Measurements from ENCODE around the gene B4GALNT3.

The B4GALNT3 gene

DNA sequence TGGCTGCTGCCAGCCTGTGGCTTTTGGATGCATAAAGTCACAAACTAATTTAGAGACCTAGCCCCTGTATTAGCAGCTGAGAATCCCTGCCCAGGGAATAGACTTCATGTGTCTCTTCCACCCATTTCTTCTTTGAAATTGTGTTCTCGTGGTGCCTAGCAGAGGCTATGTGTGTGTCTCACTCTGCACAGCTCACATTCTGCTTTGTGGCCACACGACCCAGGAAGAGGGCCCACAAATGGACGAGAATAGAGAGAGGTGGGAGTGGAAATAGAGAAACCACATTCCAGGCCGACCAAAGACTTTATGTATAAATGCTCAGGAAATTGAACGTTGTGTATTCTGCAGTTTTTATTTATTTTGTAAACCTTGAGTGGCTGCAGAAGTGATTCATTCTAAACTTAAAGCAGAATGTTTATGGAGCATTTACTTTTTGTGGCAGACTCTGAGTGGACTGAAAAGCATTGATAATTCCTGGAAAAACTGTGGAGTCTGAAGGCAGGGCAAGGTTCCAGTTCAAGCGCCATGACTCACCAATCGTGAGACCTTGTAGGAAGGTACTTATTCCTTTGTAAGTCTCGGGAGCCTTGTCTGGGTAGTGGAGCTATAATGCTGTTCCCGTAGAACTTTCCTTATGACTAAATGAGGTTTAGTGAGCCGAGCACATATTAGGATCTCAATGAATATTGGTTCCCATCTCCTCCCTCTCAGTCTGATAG, 9.1 kb downstream of the B4GALNT3 start:
- DNase-seq = no peak

- DNase-seq = no peak
These were observed 10.4 kb downstream of the B4GALNT3 start for GRCh38 chr12:470133-470532.

DNA sequence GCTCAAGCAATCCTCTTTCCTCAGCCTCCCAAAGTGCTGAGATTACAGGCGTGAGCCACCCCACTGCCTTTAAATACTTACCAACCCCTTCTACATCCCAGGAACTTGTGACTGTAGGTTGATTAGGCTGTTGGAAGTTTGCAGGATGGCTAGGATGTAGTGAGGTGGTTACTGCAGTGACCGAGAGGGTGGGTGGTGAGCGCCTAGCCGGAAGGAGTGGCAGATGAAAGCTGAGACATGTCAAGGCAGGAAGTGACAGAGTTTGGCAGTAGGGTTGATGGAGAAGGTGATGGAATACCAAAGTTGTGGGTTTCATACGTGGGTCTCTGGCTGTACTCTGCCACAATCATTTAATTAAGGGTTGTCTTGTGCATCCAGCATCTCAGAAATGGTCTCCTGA, 13.5 kb downstream of the B4GALNT3 start:
- DNase-seq = no peak

DNA sequence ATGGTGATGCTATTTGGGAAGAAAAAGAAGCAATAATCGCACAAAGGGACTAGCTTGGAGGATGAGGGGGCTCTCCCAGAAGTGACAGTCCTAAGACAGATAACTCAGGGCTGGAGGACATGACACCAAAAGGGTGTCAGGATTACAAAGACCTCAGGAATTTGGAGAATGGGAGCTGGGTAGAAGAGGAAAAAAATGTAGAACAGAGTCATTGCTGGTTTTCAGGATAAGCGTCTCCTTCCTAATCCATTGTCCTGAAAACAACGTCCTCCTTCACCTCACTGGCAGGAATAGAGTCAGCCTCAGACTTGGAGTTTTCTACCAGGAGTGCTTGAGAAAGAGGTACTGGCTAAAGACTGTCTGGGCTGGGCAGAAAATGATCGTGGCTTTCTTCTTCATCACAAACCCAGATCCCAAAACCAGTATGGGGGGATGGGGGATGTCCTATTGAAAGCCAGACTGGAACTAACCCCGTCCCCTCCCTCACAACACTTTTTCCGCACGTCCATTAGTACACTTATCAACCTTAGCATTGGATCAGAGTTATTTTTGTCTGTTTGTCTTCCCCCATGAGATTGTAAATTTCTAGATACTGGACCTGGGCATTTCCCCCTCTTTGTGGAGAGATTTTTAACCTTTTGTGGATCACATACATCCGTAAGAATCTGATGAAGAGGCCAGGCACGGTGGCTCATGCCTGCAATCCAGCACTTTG, 14.3 kb downstream of the B4GALNT3 start:
- DNase-seq = no peak

DNA sequence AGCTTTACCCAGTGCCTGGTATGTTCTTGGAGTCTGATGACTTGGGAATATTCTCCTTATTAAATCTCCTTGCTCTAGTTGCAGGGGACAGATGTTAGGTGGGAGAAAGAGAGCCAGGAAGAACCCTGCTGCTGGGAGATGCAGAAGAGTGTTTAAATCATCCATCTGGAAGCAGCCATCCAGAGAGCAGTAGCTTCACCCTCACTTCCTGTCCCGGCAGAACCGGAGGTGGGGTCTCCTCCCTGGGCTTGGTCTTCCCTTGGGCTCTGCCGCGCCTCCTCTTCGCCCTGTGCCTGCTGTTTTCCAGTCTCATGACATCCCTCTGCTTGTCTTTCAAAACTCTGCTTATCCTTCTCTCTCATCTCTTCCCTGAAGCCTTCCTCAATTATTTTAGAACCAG, 15.5 kb downstream of the B4GALNT3 start:
- no peak for DNase-seq

GRCh38 chr12:479161-479560, 19.4 kb downstream of the B4GALNT3 start:
- no peak for DNase-seq

DNA sequence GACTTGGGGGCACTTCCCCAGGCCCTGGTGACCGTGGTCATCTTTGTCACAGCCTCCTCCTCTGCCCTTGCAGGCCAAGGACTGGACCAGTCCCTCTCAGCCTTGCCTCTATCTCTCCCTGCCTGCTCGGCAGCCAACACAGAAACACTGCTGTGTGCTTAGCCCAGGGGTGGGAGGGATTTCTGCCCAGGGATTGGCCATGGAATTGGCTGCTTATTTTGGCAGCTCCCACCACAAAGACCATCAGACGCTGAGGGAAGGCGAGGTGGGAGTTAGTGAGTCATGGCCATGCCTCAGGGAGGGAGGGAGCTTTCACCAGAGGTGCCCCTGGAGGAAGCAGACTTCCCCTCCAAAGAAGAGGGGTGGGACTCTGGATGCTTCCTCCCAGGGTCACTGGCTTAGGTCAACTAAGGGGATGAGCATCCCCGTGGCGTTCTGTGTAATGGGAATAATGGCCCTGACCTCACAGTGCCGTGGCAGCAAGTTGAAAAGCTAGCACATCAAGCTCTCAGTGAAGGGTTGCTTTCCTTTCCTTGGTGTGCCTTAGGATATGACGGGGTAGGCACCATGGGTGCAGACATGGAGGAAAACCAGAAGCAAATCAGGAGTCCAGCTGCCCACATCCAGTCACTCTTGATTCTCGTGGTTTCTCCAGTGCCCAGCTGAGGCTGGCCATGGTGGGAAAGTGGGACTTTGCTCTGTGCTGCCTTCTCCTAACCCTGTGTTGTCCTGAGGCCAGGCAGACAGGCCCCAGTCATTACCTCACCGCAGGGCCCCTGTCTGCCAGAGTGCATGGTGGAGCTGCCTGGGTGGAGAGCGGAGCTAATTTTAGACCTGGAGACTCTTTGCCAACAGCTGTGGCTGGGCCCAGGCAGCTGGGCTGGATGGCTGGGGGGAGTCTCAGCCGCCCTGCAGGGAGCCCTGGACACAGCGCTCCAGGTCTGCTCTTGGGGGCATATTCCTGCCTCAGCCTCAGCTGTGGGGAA, 21.4 kb downstream of the B4GALNT3 start:
- no peak for DNase-seq

DNA sequence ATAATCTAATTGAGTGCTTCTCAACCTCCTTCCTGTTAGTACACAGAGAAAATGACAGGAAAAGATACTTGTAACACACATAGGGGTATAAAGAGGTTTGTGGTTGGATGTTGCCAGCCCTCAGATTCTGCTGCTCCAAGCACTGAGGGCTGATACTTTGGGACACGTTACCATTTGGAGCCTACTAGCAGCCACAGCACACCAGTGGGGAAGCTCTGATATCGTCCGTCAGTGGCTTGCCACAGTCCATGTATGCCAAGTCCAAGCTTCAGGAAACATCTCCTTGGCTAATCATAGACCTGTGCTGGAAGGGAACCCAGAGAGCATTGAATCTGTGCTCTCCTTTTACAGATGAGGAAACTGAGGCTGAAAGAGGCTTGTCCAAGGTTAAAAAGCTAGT, 22.3 kb downstream of the B4GALNT3 start:
- no peak for DNase-seq

DNA sequence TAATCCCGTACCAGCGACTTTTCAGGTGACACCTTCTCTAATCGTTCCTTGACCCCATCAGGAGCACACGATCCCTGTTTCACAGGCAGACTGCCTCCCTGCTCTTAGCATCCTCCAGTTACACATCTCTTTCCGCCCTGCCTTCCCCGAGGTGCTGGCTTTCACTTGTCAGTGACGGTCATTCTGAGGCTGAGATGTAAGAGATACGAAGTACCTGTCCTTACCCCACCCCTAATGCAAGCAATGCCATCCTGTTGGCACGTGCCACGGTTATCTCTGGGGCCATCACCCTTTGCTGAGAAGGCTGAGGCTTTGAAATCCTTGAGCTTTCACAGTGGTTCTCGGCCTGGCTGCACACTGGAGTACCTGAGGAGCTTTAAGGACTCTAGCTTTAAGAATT, 24.4 kb downstream of the B4GALNT3 start:
- no peak for DNase-seq

- no peak for DNase-seq
These were observed 30.5 kb downstream of the B4GALNT3 start for GRCh38 chr12:490260-490659.

- no peak for DNase-seq
These were observed 35.7 kb downstream of the B4GALNT3 start for GRCh38 chr12:495466-495865.

- DNase-seq = no peak
These were observed 37.0 kb downstream of the B4GALNT3 start for GRCh38 chr12:496736-497135.

GRCh38 chr12:497501-498160, 37.9 kb downstream of the B4GALNT3 start:
- peak in 1 of 2 experiments; percentile 22 for DNase-seq

DNA sequence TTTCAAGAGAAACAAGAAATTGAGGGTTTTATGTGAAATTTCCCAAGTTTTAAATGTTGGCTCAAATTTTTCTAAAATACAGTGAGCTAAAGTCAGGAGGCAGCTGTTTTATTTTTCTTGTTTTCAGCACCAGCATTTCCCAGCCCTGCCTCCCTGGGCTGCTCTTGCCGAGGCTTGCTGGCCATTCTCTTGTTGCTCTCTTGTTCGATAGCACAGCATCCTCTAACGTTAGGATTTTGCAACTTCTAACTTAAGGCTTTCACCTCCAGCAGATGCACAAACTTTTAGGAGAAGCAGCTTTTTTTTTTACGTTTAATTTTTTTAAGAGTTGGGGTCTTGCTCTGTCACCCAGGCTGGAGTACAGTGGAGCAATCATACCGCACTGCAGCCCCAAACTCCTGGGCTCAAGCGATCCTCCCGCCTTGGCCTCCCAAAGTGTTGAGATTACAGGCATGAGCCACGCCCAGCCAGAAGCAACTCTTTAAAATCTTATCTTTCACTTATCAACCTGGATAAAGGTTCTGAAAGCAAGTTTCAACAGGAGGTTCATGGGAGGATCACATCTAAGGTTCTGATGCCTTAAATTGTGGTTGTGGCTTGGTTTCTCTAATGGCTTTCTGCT, 40.2 kb downstream of the B4GALNT3 start:
- DNase-seq = no peak

DNA sequence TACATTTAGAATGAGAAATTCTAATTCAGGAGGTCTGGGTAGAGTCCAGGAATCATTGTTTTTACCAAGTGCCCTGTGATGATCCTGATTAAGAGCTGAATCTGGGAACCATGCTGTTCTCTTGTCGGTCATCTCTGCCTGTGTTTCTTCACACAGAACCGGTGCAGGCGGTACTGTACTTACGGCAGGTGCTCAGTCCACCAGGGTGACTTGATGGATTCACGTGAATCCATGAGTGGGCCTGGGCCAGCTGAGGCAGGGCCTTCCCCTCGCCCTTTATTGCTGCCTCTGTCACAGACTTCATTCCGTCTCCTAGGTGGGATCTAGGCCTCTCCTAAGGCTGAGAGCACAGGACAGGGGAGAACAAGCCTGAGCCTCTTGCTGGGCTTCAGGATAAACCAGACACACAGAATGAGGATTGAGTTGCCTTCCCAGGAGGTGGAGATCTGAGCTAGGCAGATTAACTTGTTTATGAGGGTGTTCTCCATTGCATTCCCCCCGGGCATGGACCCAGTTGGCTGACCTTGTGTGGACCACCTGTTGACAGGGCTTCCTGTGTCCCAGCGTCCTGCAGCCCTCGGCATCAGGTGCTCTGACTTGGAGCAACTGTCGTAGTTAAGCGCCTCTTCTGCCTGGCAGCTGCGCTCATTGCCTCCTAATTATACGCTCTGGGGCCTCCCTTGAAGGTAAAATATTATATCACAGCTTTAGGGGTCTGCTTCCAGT, 42.1 kb downstream of the B4GALNT3 start:
- no peak for DNase-seq

DNA sequence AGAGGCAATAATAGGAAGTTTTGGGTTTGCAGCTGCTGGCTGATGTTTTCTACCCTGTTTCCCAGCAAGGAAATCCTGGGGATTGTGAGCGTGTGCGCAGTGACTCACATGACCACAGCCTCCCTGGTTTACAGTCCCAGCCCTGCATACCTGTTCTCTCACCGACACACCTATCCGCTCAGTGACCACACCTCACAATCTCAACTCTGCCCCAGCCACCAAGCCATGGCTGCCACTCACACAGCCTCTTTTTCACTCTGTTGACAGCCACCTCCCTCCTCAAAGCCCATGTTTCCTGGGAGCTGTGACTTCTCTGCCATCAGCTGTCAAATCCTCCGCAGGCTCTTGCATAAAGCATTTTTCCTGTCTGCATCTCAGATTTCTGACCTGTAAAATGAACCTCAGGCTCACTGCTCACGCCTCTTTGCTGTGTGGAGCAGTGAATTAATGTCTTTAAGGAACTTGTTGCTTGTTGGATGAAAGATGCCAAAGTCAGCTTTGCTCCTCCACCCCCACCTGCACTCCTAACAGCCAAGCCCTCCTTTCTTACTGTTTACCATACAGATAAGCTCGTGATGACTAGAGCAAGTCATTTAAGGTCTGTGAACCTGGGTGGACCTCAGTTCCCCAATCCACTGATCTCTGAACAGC, 43.5 kb downstream of the B4GALNT3 start:
- DNase-seq = no peak

GRCh38 chr12:505221-505620, 45.5 kb downstream of the B4GALNT3 start:
- no peak for DNase-seq

- DNase-seq = no peak
These were observed 47.7 kb downstream of the B4GALNT3 start for GRCh38 chr12:507391-507796.

DNA sequence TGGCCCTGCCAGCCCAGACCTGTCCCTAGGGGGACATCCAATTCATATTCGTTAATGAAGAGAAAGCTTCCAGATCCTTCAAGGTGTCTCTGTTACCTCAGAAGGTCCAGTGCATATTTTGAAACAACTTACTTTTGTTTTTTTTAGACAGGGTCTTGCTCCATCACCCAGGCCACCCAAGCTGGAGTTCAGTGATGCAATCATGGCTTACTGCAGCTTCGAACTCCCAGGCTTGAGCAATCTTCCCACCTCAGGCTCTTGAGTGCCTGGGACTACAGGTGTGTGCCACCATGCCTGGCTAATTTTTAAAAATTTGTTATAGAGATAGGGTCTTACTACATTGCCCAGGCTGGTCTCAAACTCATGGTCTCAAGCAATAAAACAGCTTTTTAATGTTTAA, 48.4 kb downstream of the B4GALNT3 start:
- DNase-seq = no peak

DNA sequence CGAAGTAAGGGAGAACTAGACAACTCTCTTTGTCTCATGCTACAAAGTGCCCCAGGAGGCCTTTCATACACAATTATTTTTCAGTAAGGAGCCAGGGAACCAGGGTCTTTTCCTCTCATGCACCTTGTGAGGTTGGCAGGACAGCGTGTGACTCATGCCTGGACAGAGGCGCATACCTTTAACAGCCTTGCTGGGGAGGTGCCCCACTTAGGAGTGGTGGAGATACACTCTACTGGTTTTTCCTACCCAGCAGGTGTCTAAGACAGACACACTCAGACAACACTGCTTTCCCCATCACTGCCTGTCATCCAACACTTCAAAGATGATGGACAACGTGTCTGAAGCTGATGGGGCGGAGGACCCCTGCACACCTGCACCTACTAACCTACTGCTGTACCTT, 49.1 kb downstream of the B4GALNT3 start:
- DNase-seq = no peak

- DNase-seq = no peak
These were observed 49.8 kb downstream of the B4GALNT3 start for GRCh38 chr12:509500-509899.

All from NCI-H1930 (cell line).